AG09309 (cell line): ENCODE measurements around the gene ZNF408.
A peak's percentile ranks its signal among the peaks of the same experiment; 100 is the strongest.
"Not testable (repeated sequence)": the region's sequence is repeated elsewhere in the genome, so short reads cannot be mapped to it uniquely, and the experiment has no call there.

Source experiments
- DNase-seq: peaks from one replicate; pipeline ENCODE4 v3.0.0-alpha.2; 2010; ENCODE audit warnings: low read depth
- H3K4me3 ChIP-seq: 2 replicates; pipeline ENCODE4 v1.5.1; 2011; ENCODE audit warnings: mild to moderate bottlenecking, low read depth, low read length, moderate library complexity; ENCODE audit not compliant: control insufficient read depth
- TF ChIP-seq, protein P1 (sequence below): IDR thresholded peaks from 2 replicates; pipeline ENCODE4 v1.5.1; 2011; ENCODE audit warnings: mild to moderate bottlenecking, low read depth, low read length, inconsistent platforms; ENCODE audit not compliant: insufficient read depth, control insufficient read depth; ENCODE audit errors: missing control alignments

ZNF408 gene

DNA sequence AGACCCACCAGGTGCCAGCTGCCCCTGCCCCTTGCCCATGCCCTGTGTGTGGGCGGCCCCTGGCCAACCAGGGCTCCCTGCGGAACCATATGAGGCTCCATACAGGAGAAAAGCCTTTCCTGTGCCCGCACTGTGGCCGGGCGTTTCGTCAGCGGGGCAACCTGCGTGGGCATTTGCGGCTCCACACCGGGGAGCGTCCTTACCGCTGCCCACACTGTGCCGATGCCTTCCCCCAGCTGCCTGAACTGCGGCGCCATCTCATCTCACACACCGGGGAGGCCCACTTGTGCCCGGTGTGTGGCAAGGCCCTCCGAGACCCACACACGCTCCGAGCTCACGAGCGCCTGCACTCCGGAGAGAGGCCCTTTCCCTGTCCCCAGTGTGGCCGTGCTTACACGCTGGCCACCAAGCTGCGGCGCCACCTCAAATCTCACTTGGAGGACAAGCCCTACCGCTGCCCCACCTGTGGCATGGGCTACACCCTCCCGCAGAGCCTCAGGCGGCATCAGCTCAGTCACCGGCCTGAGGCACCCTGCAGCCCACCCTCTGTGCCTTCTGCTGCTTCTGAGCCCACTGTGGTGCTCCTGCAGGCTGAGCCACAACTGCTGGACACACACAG, 4.3 kb downstream of the ZNF408 start:
- DNase-seq = no peak
- H3K4me3 ChIP-seq = no peak overlapping the region
- TF ChIP-seq, protein P1, sequence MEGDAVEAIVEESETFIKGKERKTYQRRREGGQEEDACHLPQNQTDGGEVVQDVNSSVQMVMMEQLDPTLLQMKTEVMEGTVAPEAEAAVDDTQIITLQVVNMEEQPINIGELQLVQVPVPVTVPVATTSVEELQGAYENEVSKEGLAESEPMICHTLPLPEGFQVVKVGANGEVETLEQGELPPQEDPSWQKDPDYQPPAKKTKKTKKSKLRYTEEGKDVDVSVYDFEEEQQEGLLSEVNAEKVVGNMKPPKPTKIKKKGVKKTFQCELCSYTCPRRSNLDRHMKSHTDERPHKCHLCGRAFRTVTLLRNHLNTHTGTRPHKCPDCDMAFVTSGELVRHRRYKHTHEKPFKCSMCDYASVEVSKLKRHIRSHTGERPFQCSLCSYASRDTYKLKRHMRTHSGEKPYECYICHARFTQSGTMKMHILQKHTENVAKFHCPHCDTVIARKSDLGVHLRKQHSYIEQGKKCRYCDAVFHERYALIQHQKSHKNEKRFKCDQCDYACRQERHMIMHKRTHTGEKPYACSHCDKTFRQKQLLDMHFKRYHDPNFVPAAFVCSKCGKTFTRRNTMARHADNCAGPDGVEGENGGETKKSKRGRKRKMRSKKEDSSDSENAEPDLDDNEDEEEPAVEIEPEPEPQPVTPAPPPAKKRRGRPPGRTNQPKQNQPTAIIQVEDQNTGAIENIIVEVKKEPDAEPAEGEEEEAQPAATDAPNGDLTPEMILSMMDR = no peak

DNA sequence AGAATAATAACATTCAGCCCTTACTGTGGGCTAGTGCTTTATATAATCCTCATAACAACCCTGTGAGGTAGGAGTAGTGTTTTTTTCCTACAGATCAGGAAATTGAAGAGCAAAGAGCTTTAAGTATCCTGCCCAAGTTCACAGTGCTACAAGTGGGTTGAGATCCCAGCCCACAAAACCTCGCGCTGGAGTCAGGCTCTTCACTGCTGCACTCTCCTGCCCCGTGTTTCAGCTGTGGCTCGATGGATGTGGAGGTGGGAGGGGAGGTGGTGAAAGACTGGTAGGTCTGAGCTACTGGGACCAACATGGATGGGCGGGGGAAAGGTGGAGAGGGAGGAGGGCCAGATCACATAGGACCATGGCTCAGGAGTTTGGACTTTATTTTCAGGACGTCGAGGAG, 6.1 kb downstream of the ZNF408 start:
- TF ChIP-seq, protein P1 = no peak
- DNase-seq = no peak
- H3K4me3 ChIP-seq = no peak overlapping the region

DNA sequence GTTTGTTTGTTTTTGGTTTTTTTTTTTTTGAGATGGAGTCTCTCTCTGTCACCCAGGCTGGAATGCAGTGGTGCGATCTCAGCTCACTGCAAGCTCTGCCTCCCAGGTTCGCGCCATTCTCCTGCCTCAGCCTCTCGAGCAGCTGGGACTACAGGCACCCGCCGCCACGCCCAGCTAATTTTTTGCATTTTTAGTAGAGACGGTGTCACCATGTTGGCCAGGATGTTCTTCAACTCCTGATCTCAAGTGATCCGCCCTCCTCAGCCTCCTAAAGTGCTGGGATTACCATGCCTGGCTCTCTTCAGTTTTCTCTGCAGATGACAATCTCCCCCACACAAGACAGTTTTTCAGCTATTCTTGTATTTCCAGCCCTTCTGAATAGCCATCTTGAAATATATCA, 8.5 kb downstream of the ZNF408 start:
- not testable (repeated sequence) for DNase-seq, H3K4me3 ChIP-seq

DNA sequence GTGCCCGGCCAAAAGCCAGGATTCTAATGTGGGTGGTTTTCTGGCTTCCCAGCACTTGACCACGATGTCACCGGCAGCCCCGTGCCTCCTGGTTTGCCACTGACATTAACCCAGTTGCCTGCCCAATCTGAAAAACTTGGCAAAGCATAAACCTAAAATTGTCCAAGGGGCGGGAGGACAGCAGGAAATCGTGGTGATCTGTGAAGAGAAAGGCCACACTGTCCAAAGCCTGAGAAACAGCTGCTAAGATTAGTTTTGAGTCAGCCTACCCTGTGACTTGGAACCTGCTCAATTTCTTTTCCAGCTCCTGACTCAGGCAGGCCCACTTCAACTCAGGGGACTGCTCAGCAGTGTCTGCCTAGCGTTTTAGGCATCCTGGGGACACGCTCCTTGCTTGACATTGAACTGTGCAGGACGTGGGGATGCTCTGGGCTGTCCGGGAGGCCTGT, 10.0 kb downstream of the ZNF408 start:
- TF ChIP-seq, protein P1 = no peak
- no peak overlapping the region for H3K4me3 ChIP-seq
- DNase-seq = peak; percentile 85

DNA sequence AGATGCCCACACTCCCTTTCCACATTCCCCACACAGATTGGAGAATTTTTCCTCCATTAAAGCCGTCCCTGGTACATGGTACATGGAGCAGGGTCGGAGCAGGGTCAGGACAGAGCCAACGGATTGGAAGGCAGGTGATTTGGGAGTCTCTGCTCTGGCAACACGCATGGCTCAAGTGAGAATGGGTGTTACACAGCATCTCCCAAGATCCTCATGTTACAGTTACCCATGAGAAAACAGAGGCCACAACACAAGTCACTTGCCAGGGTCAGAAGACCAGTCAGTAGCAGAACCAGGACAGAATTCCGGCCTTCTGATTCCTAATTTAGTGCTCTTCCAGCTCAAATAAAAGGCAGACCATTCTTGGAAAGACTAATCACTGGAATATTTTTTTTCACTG, 10.5 kb downstream of the ZNF408 start:
- no peak for DNase-seq
- TF ChIP-seq, protein P1 = no peak
- H3K4me3 ChIP-seq = no peak overlapping the region

DNA sequence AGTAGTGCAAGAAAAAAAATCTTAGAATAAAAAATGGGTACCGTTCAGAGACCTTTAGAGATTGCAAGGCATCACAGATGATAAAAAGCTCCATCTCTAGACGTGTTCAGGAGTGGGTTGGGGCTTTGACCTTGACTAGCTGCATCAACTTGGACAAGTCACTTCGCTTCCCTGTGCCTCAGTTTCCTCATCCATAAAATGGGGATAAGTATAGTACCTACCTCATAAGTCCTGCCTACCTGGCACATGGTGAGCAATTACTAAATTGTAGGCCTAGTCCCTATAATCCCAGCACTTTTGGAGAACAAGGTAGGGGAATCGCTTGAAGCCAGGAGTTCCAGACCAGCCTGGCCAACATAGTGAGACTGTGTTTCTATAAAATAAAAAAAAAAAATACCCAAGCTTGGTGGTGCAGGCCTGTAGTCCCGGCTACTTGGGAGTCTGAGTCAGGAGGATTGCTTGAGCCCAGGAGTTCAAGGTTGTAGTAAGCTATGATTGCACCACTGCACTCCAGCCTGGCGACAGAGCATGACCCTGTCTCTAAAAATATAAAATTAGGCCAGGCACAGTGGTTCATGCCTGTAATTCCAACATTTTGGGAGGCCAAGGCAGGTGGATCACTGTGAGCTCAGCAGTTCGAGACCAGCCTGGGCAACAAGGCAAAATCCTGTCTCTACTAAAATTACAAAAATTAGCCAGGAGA, 12.2 kb downstream of the ZNF408 start:
- H3K4me3 ChIP-seq = no peak overlapping the region
- DNase-seq = no peak
- TF ChIP-seq, protein P1 = no peak

DNA sequence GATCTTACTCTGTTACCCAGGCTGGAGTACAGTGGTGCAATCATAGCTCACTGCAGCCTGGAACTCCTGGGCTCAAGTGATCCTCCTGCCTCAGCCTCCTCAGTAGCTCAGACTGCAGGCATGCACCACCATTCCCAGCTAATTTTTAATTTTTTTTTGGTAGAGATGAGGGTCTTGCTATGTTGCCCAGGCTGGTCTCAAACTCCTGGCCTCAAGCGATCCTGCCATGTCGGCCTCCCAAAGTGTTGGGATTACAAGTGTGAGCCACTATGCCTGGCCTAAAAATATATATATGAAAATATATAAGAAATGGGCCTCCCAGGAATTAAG, 17.0 kb downstream of the ZNF408 start:
- not testable (repeated sequence) for H3K4me3 ChIP-seq, DNase-seq
